ENCODE measurements around the gene GAMT.
"Not testable (repeated sequence)": the region's sequence is repeated elsewhere in the genome, so short reads cannot be mapped to it uniquely, and the experiment has no call there.

GAMT gene

GRCh38 chr19:1424192-1424955, 23.0 kb upstream of the GAMT start:
- peak overlapping the region; percentile 29 for H3K27ac ChIP-seq
- TF ChIP-seq CTCF (conservative IDR thresholded peaks at IDR 0.05) = no peak

GRCh38 chr19:1423436-1424191, 22.3 kb upstream of the GAMT start:
- TF ChIP-seq CTCF (conservative IDR thresholded peaks at IDR 0.05) = no peak
- H3K27ac ChIP-seq = no peak overlapping the region

- peak overlapping the region; percentile 14; the same call in 1 of the 2 replicates for H3K27ac ChIP-seq
- no peak for TF ChIP-seq CTCF (conservative IDR thresholded peaks at IDR 0.05)
Observed at GRCh38 chr19:1422943-1423342, 21.6 kb upstream of the GAMT start.

GRCh38 chr19:1422360-1422759, 21.0 kb upstream of the GAMT start:
- TF ChIP-seq CTCF (conservative IDR thresholded peaks at IDR 0.05) = no peak
- peak overlapping the region; percentile 14; the same call in 1 of the 2 replicates for H3K27ac ChIP-seq

GRCh38 chr19:1421958-1422305, 20.6 kb upstream of the GAMT start:
- TF ChIP-seq CTCF (conservative IDR thresholded peaks at IDR 0.05) = no peak
- H3K27ac ChIP-seq = peak overlapping the region; percentile 14; the same call in 1 of the 2 replicates

GRCh38 chr19:1421218-1421957, 20.0 kb upstream of the GAMT start:
- H3K27ac ChIP-seq = peak overlapping the region; percentile 14; the same call in 1 of the 2 replicates
- no peak for TF ChIP-seq CTCF (conservative IDR thresholded peaks at IDR 0.05)

- TF ChIP-seq CTCF (conservative IDR thresholded peaks at IDR 0.05) = no peak
- H3K27ac ChIP-seq = no peak overlapping the region
Observed at GRCh38 chr19:1420590-1420989, 19.2 kb upstream of the GAMT start.

GRCh38 chr19:1420085-1420484, 18.7 kb upstream of the GAMT start:
- not testable (repeated sequence) for H3K27ac ChIP-seq
